ENCODE data around the gene BEND2.
"Not testable (repeated sequence)": the region's sequence is repeated elsewhere in the genome, so short reads cannot be mapped to it uniquely, and the experiment has no call there.

The BEND2 gene

GRCh38 chrX:18220786-18221185 lies at the start of gene BEND2:
Gene BEND2 (minus strand): TSS chrX:18220886. CDS start chrX:18220750, 136 bp downstream.
- FAIRE-seq, result no peak

GRCh38 chrX:18255059-18255458 lies 34.4 kb upstream of the BEND2 start:
- FAIRE-seq, result no peak

- FAIRE-seq, result peak; percentile 41
These were observed 32.1 kb upstream of the BEND2 start for GRCh38 chrX:18252644-18253359.

GRCh38 chrX:18229646-18230045 lies 9.0 kb upstream of the BEND2 start:
- FAIRE-seq, result not testable (repeated sequence)

GRCh38 chrX:18228069-18228468 lies 7.4 kb upstream of the BEND2 start:
- no peak for FAIRE-seq

GRCh38 chrX:18227458-18227857 lies 6.8 kb upstream of the BEND2 start:
- FAIRE-seq, result no peak

GRCh38 chrX:18210470-18210869 lies 10.2 kb downstream of the BEND2 start:
- peak; percentile 95 for FAIRE-seq

GRCh38 chrX:18206657-18207056 lies 14.0 kb downstream of the BEND2 start:
- no peak for FAIRE-seq

GRCh38 chrX:18203631-18204030 lies 17.1 kb downstream of the BEND2 start:
- no peak for FAIRE-seq

- no peak for FAIRE-seq
These were observed 26.0 kb downstream of the BEND2 start for GRCh38 chrX:18194688-18195087.

- FAIRE-seq, result no peak
These were observed 41.2 kb downstream of the BEND2 start for GRCh38 chrX:18179446-18179845.

GRCh38 chrX:18174971-18175370 lies 45.7 kb downstream of the BEND2 start:
- FAIRE-seq, result no peak

- no peak for FAIRE-seq
These were observed 46.5 kb downstream of the BEND2 start for GRCh38 chrX:18174209-18174608.

- no peak for FAIRE-seq
These were observed 47.0 kb downstream of the BEND2 start for GRCh38 chrX:18173494-18174180.

- FAIRE-seq, result no peak
These were observed 47.7 kb downstream of the BEND2 start for GRCh38 chrX:18172970-18173369.

GRCh38 chrX:18170910-18171309 lies 49.8 kb downstream of the BEND2 start:
- no peak for FAIRE-seq

- FAIRE-seq, result no peak
These were observed 54.6 kb downstream of the BEND2 start for GRCh38 chrX:18166068-18166467.

GRCh38 chrX:18160369-18160768 lies 60.3 kb downstream of the BEND2 start:
- no peak for FAIRE-seq

- no peak for FAIRE-seq
These were observed 61.7 kb downstream of the BEND2 start for GRCh38 chrX:18158963-18159362.

GRCh38 chrX:18151649-18152048 lies 69.0 kb downstream of the BEND2 start:
- peak; percentile 56 for FAIRE-seq

GRCh38 chrX:18151157-18151556 lies 69.5 kb downstream of the BEND2 start:
- FAIRE-seq, result no peak

GRCh38 chrX:18149454-18149853 lies 71.2 kb downstream of the BEND2 start:
- no peak for FAIRE-seq

GRCh38 chrX:18146954-18147353 lies 73.7 kb downstream of the BEND2 start:
- no peak for FAIRE-seq

- FAIRE-seq, result no peak
These were observed 74.7 kb downstream of the BEND2 start for GRCh38 chrX:18146009-18146408.

GRCh38 chrX:18136816-18137215 lies 83.9 kb downstream of the BEND2 start:
- no peak for FAIRE-seq

Measured in islet of Langerhans (tissue), 1 donor.